K562 (cell line): ENCODE results near the gene C4A.

Experiments used
- BCL6 ChIP-seq: fragments of 250-450 bp; sonication (Bioruptor Pico); IDR thresholded peaks from 2 replicates; pipeline ENCODE4 v1.4.0; 2020
- GATA2 ChIP-seq: sonication (generic); formaldehyde crosslinking; IDR thresholded peaks from 2 replicates; pipeline ENCODE4 v1.4.0; 2020; ENCODE audit warnings: mild to moderate bottlenecking, missing genetic modification reagents
- RNF2 ChIP-seq: sonication (generic); IDR thresholded peaks from 2 replicates; pipeline ENCODE4 v1.6.1; 2016
- ZNF830 ChIP-seq: fragments of 250-450 bp; sonication (Bioruptor Pico); IDR thresholded peaks from 2 replicates; pipeline ENCODE4 v1.5.0; 2021; ENCODE audit warnings: mild to moderate bottlenecking
- TF ChIP-seq, protein P1 (sequence below), 3 experiments: IDR thresholded peaks in 2 of 3; conservative IDR thresholded peaks in 1 of 3; 2 replicates each; pipeline ENCODE4 v1.5.1; 2011 to 2012; ENCODE audit warnings: low read length in 3 of 3, mild to moderate bottlenecking in 3 of 3, control low read depth in 2 of 3, improper control_type of control experiment in 1 of 3, inconsistent platforms in 1 of 3, low read depth in 1 of 3, mixed read lengths in 1 of 3, moderate library complexity in 1 of 3; ENCODE audit not compliant: insufficient read depth in 2 of 3

DNA sequence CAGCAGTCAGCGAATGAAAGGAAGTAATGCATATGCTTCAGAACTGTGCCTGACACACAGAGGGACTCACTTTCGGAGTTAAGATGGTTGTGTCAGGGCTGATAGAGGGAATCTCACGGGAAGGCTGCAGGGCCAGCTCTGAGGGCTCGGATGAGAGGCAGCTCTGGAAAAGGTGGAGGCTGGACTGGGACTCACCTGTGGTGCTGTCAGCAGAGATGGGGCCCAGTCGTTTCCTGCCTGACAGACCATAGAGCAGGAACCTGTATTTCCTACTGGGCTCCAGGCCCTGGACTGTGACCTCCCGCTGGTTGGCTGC, 65.6 kb downstream of the C4A start:
- no peak for TF ChIP-seq RNF2
- TF ChIP-seq BCL6 (CRISPR knock-in tag), result no peak
- TF ChIP-seq, protein P1, sequence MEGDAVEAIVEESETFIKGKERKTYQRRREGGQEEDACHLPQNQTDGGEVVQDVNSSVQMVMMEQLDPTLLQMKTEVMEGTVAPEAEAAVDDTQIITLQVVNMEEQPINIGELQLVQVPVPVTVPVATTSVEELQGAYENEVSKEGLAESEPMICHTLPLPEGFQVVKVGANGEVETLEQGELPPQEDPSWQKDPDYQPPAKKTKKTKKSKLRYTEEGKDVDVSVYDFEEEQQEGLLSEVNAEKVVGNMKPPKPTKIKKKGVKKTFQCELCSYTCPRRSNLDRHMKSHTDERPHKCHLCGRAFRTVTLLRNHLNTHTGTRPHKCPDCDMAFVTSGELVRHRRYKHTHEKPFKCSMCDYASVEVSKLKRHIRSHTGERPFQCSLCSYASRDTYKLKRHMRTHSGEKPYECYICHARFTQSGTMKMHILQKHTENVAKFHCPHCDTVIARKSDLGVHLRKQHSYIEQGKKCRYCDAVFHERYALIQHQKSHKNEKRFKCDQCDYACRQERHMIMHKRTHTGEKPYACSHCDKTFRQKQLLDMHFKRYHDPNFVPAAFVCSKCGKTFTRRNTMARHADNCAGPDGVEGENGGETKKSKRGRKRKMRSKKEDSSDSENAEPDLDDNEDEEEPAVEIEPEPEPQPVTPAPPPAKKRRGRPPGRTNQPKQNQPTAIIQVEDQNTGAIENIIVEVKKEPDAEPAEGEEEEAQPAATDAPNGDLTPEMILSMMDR (IDR thresholded peaks at IDR 0.05 in 2 of 3, conservative IDR thresholded peaks at IDR 0.05 in 1 of 3; ENCODE audit: insufficient read depth in 2 of 3, low read depth in 1 of 3, low read length in 3 of 3), result no peak
- no peak for TF ChIP-seq GATA2 (CRISPR knock-in tag)
- TF ChIP-seq ZNF830, result no peak
